ENCODE results near the gene CFAP20DC. TPM values are rescaled to one million over a fixed set of nuclear protein-coding genes. Genes with fewer than 3 reads are reported as not detected.

CFAP20DC gene
- total and polyA plus RNA-seq, 2 experiments from 2014 or later: 7.4 to 11.4 TPM

DNA sequence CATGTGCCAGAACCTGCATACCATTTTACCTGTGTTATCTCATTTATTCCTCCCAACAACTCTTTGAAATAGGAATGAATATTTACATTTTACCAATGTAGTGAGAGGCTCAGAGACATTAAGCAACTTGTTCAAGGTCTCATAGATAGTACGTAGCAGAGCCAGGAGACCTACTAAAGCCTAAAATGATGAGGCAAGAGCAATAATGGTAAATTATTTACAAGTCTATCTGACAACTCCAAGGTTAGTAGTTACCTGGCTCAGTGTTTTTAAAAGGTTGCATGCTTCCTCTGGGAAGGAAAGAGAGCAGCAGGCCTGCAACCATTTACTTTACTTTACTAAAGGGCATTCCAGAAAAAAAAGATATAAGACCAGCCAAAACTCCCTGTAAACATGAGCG is 103.0 kb downstream of the CFAP20DC start (continued):
- no peak for TF ChIP-seq POLR2AphosphoS5 (IDR thresholded peaks at IDR 0.05; ENCODE audit: low read depth)
- no peak for TF ChIP-seq ZNF114 (CRISPR knock-in tag; IDR thresholded peaks at IDR 0.05)
- TF ChIP-seq, protein P1, sequence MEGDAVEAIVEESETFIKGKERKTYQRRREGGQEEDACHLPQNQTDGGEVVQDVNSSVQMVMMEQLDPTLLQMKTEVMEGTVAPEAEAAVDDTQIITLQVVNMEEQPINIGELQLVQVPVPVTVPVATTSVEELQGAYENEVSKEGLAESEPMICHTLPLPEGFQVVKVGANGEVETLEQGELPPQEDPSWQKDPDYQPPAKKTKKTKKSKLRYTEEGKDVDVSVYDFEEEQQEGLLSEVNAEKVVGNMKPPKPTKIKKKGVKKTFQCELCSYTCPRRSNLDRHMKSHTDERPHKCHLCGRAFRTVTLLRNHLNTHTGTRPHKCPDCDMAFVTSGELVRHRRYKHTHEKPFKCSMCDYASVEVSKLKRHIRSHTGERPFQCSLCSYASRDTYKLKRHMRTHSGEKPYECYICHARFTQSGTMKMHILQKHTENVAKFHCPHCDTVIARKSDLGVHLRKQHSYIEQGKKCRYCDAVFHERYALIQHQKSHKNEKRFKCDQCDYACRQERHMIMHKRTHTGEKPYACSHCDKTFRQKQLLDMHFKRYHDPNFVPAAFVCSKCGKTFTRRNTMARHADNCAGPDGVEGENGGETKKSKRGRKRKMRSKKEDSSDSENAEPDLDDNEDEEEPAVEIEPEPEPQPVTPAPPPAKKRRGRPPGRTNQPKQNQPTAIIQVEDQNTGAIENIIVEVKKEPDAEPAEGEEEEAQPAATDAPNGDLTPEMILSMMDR (conservative IDR thresholded peaks at IDR 0.05; ENCODE audit: low read depth in 2 of 2): no peak
- no peak for TF ChIP-seq CREB1 (CRISPR knock-in tag; IDR thresholded peaks at IDR 0.05; ENCODE audit: low read depth)
- TF ChIP-seq NANOG (IDR thresholded peaks at IDR 0.05; ENCODE audit: borderline replicate concordance): no peak

DNA sequence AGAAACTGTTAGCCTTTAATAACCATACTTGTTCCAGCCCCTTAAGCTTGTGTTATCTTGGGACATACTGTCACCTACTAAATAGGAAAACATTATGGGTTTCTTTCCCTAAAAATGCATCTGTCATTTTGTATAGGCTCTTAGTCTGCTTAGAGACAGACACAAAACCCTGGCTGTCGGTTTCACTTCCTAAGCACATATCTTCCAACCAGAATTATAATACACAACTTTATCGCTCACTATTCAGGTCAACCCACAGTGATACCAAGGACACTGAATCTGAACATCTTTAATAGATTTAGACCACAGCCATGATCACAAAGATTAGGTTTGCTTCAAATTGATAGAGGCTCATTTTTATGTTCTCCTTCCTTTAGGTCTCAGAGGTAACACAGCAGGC is 111.8 kb downstream of the CFAP20DC start:
- Mint-ChIP-seq H3K4me3 (no peak overlapping the region), H3K9me3 (peaks cover 6% of the 10 kb centered on the region; the same call in 1 of the 3 replicates), H3K4me1 (no peaks in the 10 kb centered on the region), H3K27ac (no peak overlapping the region), H3K36me3 (ENCODE audit: low read depth) (peaks cover 4% of the 10 kb centered on the region; the same call in 2 of the 3 replicates), H3K27me3 (ENCODE audit: insufficient read depth, low read depth, poor library complexity) (no peaks in the 10 kb centered on the region)
- no peak overlapping the region for H2AFZ ChIP-seq
- H3K27ac ChIP-seq (ENCODE audit: low read depth): no peak overlapping the region
- ATAC-seq (no peak), DNase-seq (ENCODE audit: low spot score) (no peak)
- no peaks in the 10 kb centered on the region for H4K20me1 ChIP-seq (replicated peaks; ENCODE audit: insufficient read depth)
- H3K4me3 ChIP-seq: no peak overlapping the region
- H3K36me3 ChIP-seq (ENCODE audit: insufficient read depth): no peaks in the 10 kb centered on the region
- no peaks in the 10 kb centered on the region for H3K79me2 ChIP-seq (replicated peaks; ENCODE audit: insufficient read depth)
- H3K9me2 ChIP-seq (ENCODE audit: insufficient read depth): no peaks in the 10 kb centered on the region
- H3K4me2 ChIP-seq: no peak overlapping the region
- no peaks in the 10 kb centered on the region for H3K27me3 ChIP-seq (ENCODE audit: insufficient read depth)
- H3F3A ChIP-seq (replicated peaks; ENCODE audit: low read depth): no peaks in the 10 kb centered on the region
- H3K4me1 ChIP-seq (ENCODE audit: insufficient read depth): no peaks in the 10 kb centered on the region
- no peak for TF ChIP-seq EZH2phosphoT487 (IDR thresholded peaks at IDR 0.05; ENCODE audit: unreplicated experiment)
- TF ChIP-seq ZNF114 (CRISPR knock-in tag; IDR thresholded peaks at IDR 0.05): no peak
- no peak for TF ChIP-seq JUNB (IDR thresholded peaks at IDR 0.05; ENCODE audit: unreplicated experiment)
- no peak for TF ChIP-seq ZNF331 (CRISPR knock-in tag; IDR thresholded peaks at IDR 0.05; ENCODE audit: low read depth)
- TF ChIP-seq POLR2AphosphoS5 (IDR thresholded peaks at IDR 0.05; ENCODE audit: low read depth): no peak
- TF ChIP-seq CREB1 (CRISPR knock-in tag; IDR thresholded peaks at IDR 0.05; ENCODE audit: low read depth): no peak
- TF ChIP-seq, protein P2, sequence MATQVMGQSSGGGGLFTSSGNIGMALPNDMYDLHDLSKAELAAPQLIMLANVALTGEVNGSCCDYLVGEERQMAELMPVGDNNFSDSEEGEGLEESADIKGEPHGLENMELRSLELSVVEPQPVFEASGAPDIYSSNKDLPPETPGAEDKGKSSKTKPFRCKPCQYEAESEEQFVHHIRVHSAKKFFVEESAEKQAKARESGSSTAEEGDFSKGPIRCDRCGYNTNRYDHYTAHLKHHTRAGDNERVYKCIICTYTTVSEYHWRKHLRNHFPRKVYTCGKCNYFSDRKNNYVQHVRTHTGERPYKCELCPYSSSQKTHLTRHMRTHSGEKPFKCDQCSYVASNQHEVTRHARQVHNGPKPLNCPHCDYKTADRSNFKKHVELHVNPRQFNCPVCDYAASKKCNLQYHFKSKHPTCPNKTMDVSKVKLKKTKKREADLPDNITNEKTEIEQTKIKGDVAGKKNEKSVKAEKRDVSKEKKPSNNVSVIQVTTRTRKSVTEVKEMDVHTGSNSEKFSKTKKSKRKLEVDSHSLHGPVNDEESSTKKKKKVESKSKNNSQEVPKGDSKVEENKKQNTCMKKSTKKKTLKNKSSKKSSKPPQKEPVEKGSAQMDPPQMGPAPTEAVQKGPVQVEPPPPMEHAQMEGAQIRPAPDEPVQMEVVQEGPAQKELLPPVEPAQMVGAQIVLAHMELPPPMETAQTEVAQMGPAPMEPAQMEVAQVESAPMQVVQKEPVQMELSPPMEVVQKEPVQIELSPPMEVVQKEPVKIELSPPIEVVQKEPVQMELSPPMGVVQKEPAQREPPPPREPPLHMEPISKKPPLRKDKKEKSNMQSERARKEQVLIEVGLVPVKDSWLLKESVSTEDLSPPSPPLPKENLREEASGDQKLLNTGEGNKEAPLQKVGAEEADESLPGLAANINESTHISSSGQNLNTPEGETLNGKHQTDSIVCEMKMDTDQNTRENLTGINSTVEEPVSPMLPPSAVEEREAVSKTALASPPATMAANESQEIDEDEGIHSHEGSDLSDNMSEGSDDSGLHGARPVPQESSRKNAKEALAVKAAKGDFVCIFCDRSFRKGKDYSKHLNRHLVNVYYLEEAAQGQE (IDR thresholded peaks at IDR 0.05; ENCODE audit: unreplicated experiment): no peak
- no peak for TF ChIP-seq NANOG (IDR thresholded peaks at IDR 0.05; ENCODE audit: borderline replicate concordance)
